Fibroblast of upper back skin (primary cell): ENCODE results near the gene ZNF143.
"Not testable (repeated sequence)": the region's sequence is repeated elsewhere in the genome, so short reads cannot be mapped to it uniquely, and the experiment has no call there.

Source experiments
- DNase-seq: peaks from one replicate; pipeline ENCODE4 v3.0.0-alpha.2; 2013

Gene ZNF143

DNA sequence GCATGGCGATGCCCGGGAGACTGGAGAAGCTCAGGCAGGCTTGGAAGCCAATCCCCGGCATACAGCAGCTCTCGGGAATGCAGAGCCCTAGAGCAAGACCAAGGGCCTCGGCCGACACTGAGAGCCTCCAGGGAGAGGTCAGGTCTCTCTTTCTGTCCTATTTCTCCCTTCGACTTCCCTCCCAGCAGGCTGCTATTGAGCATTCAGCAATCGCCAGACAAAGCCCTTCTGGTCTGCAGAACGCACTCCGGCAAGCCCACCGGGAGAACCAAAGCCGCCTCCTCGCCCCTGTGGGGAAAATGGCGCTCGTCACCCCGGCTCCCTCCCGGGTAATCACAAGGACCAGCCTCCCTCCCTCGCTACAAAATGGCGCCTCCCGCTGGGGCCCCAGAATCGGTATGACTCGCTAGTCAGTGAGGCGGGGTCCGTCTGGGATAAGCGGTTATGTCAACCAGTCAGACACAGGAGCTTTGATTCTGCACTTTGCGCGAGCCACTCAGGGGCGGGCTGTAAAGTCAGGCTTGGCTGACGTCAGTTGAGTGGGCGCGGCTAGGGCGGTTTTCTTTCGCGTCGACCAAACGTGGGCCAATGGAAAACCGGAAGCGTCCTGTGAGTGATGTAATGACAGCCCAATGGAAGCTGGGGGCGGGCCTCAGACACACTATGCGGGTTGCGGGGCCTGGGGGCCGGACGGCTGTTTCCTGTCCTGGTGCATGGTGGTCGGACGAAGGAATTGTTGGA is at the start of gene ZNF143:
Gene ZNF143 (plus strand): TSS at position 691 of the 741 bp plus-strand sequence. CDS start 10,297 bp downstream, outside the sequence.
- peak; percentile 100 for DNase-seq

DNA sequence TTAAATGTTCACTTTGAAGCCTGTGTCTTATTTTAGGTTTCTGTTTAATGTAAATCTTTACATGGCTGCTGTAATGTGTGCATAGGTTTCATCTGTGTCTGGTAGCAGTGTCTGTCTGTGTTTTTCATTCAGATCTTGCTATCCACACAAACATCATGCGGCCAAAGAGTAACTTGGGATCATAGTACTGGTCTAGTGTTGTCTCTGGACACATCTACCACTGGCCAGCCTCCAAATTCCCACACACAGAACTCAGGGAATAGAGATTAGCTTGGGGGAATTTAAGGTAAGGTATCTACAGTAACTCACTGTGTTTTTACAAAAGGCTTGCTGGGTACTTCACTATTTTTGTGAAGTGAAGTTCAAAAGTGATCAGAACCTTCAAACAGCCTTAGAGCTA is 32.1 kb upstream of the ZNF143 start:
- DNase-seq = no peak

DNA sequence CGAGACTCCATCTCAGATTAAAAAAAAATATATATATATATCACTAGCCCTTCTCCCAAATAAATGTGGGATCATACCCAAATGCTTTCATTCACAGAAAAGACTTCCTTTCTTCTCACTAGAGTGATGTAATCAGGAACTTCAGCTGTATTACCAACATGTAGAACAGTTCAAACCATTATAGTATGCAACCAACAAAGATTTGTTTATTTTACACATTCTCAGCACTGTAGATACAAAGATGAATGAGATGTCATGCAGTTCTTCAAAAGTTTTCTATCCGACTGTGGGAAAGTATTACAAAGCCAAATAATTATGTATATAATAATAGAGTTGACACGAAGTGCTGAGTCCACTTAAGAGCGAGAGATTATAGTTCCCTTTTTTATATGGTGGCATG is 22.2 kb upstream of the ZNF143 start:
- DNase-seq = no peak

DNA sequence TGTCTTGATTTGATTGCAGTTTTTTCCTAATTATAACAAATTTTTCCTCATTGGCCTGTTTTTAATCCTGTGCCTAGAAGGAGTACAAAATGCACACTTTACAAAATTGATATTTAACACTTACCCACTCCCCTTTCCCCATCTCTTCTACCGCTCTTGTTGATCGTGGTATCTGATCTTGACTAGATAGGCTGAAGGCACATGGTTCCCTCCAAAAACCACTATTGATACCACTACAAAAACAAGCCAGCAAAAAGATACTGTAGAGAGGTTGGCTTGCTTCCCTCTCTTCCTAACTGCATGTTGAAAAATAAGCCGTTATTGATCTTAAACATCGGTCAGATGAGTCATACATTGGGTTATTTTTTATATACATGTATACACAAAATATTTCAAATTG is 14.6 kb upstream of the ZNF143 start:
- no peak for DNase-seq

DNA sequence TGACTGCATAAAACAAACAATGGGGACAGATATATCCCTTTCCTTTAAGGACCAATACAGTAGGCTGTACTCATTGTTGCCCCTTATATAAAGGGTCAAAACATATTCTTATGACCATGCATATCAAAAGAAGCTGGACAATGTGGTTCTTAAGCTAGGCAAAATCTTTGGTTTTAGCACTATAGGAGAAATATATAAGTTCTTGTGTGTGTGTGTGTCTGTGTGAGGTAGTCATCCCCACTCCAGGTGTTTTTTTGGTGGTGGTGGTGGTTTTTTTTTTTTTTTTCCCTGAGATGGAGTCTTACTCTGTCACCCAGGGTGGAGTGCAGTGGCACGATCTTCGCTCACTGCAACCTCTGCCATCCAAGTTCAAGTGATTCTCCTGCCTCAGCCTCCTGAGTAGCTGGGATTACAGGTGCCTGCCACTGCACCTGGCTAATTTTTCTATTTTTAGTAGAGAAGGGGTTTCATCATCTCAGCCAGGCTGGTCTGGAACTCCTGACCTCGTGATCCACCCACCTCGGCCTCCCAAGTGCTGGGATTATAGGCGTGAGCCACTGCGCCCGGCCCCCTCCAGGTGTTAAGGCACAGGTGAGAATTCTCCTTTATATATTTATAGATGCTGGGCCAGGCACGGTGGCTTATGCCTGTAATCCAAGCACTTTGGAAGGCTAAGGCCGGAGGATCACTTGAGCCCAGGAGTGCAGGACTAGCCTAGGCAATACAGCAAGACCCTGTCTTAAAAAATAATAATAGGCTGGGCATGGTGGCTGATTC is 12.0 kb upstream of the ZNF143 start:
- DNase-seq = no peak

DNA sequence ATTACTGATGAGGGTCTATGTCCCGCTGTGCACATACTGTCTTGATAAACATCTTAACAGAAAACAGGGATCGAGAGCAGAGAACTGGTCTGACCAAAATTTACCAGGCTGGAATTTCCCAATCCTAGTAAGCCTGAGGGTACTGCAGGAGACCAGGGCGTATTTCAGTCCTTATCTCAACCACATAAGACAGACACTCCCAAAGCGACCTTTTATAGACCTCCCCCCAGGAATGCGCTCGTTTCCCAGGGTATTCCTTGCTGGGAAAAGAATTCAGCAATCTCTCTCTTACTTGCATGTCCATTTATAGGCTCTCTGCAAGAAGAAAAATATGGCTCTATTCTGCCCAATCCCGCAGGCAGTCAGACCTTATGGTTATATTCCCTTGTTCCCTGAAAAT is 8.8 kb upstream of the ZNF143 start:
- not testable (repeated sequence) for DNase-seq

DNA sequence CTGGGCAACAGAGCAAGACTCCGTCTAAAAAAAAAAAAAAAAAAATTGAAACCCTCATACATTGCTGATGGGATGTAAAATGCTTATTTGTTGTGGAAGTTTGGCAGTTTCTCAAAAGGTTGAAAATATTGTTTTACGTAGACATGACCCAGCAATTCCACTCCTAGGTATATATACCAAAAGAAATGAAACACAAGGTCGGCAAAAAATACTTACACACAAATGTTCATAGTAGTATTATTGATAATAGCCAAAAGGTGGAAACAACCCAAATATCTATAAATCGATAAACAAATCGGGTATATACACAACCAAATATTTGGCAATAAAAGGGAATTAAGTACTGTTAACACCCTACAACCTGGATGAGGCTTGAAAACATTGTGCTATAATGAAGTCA is 5.1 kb upstream of the ZNF143 start:
- DNase-seq = no peak

DNA sequence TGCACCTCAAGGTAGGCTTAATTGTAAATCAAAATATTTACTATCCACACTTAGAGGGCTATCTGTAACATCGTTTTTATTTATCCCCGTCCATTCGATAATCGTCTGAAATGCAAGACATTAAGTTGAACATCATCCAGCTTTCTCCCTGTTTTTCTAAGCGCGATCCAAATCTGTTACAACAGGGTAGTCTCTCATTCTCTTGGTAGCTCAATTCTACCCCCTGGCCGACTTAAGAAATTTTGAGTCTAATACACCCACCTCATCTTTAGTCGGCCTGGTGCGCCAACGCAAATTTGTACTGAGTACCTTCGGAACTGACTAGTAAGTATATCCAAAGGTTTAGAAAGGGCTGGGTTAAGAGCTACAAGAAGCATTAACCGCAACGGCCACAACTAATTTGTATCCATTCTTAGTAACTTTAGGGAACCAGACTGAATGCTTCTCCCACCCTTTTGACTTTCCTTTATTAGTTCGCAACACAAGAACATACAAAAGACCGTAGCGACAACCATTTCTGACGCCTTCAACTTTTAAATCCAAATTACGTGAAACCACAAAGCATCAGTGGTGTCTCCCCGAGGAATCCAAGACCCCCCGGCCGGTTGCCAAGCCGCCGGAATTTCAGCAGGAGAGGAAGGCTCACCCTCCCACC is 1.0 kb upstream of the ZNF143 start:
- peak; percentile 81 for DNase-seq

DNA sequence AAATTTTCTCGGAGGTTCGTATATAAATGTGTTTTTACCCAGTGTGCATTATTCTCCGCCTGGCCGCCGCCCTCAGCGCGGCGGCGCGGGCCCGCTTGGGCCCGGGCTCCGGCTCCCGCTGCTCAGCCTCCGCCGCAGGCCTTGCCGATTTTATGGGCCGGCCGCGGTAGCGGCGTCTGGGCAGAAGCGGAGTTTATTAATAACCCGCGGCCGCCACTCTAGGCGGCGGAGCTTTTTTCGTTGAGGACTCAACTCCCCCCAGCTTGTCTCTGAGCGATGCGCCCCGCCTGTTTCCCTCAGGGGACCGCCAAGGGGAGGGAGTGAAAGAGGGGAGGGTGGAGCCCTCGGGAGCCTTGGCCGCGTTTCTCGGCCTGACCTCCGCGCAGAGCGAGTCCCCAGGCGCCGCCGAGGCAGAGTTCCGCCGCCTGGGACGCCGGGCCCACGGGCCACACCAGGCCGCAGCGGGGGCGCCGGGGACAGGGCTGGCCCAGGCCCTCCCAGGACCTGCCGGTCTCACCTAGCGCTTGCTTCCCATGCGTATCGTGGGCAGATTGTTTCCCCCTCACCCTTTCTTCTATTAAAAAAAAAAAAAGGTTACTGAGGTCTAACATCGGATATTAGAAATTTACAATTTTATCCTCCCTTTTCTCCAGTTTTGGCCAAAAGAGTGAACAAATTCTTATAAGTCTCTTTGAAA is 399 bp downstream of the ZNF143 start:
- peak; percentile 94 for DNase-seq

DNA sequence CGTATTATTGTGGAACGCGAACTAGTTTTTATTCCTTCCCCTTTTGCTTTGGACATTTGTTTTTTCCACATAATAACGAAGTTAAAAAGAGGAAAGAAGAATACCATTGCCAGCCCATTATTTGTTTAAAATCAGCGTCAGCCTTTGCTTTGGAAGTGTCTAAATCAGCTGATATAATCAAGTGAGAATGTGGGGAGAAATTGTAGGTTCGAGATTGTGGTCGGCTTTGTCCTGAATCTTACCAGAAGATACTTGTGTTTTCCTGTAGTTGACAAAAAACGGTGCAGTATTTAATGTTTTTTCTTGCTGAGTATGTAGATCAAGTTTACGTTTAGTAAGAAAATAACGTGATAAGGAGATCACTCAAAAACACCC is 935 bp downstream of the ZNF143 start:
- DNase-seq = peak; percentile 22

DNA sequence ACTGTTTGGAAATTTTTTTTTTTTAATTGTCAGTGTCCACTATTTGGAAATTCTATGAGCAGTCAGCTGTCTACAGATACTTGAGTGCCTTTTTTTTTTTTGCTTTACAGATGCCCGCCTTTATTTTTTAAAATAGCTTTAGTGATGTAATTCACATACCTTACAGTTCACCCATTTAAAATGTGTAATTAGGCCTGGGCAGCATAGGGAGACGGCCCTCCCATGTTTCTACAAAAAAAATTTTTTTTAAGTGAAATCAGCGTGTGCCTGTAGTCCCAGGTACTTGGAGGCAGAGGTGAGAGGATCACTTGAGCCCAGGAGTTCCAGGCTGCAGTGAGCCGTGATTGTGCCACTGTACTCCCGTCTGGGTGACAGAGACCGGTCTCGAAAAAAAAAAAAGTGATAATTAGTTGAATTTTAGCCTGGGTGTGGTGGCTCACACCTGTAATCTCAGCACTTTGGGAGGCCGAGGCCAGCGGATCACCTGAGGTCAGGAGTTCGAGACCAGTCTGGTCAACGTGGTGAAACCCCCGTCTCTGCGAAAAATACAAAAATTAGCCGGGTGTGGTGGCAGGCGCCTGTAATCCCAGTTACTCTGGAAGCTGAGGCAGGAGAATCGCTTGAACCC is 1.5 kb downstream of the ZNF143 start:
- peak; percentile 14 for DNase-seq

DNA sequence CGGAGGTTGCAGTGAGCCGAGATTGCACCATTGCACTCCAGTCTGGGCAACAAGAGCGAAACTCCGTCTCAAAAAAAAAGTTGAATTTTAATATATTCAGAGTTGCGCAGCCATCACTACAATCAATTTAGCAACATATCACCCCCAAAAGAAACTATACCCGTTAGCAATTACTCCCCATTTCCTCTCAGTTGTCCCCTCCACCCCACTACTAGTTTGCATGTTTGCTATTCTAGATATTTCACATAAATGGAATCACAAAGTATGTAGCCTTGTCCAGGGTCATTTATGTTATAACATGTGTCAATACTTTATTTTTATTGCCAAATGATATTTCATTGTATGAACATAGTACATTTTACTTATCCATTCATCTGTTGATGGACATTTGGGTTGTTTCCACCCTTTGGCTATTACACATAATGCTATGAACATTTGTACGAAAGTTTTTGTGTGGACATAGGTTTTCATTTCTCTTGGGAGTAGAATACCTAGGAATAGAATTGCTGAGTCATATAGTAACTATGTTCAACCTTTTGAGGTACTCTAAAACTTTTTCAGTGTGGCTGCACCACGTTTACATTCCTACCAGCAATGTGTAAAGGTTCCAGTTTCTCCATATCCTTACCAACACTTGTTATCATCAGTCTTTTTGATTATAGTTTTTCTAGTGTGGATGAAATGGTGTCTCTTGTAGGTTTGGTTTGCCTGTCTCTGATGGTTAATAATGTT is 2.2 kb downstream of the ZNF143 start:
- peak; percentile 23 for DNase-seq

DNA sequence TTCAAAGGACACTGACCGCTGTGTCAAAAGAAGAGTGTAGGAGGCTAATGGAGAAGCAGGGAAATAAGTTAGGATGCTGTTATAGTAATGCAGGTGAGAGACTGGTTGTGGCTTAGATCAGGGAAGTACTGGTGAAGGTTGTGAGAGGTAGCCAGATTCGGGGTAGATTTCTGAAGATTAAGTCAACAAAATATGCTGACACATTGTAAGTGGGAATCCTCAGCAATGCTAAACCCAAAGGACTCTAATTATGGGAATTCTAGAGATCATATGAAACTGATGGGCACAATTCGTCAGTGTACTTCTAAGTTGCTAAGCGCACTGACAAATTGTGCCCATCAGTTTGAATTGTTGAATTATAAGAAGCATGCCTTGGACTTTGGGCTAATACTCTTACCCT is 10.0 kb downstream of the ZNF143 start:
- DNase-seq = no peak

DNA sequence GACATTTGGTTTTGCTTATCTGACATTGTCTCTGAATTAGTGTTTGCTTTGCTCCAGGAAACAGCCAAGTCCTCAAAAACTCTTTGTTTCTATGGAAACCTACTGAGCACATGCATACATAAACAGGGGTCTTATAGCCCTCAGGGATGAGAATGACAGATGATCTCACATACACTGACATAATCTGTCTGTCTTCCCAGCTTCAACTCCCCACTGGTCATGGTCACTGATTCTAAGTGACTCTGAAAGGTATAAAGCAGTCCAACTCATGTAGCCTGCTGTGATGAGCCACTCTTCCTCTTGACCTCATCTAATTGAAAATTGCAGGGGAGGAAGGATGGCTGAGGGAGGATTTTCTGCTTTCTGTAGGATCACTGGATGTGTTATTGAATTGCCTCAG is 12.6 kb downstream of the ZNF143 start:
- no peak for DNase-seq

DNA sequence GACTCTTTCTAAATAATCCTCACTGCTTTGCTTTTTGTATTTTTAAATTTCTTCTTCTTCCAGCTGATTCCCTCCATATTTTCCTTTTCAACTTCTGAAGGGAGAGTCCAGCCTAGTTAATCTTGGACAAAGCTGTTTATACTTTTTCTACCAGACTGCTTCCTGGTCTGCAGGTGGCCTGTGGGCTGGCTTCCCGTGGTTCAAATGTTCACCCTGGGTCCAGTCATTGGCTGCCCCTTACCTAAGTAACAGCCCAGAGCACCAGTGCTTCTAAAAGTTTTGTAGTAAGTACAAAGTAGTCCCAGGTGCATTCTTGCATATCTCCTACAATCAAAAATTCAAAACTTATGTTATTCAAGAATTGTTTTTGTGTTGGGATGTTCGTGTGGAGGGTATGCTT is 19.1 kb downstream of the ZNF143 start:
- DNase-seq = no peak

DNA sequence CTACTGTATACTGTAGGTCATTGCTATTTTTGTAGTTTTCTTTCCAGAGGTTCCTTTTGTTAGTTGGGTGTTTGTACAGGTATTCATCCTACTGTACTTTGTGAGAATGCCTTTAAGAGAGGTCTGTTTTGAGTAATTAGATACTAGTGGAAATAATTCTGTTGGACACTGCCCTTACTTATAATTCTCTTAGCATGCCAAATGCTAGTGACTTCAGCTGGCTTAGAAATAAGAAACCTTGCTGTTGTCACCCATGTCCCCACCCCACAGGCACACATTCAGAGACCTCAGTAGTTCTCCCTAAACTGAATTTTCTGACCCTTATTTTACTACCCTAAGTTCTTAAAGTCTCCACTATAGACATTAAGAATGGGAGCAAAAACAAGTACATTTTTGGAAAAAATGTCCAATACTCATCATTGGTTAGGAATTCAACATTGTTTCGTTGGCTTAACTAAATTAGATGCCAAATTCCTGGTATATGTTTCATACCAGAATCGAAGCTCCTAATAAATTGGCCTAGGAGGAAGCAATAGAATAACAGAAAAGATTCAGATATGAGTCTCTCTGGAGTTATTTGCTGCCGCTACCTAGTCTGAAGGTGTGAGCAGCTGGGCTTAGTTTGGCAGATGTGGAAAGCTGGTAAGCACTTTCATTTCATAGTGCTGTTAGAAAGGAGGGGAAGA is 28.4 kb downstream of the ZNF143 start:
- peak; percentile 86 for DNase-seq

DNA sequence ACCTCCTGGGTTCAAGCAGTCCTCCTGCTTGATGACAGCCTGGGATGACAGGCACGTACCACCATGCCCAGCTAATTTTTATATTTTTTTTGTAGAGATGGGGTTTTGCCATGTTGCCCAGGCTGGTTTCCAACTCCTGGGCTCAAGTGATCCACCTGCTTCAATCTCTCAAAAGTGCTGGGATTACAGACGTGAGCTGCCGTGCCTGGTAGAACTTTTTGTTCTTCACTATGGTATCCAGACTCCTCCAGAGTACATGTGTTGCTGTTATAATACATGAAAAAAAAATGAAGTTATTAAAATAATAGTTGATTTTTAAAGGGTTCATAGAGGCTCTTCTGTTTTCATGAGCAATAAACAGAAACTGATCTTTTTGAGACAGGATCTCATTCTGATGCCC is 29.6 kb downstream of the ZNF143 start:
- DNase-seq = no peak

DNA sequence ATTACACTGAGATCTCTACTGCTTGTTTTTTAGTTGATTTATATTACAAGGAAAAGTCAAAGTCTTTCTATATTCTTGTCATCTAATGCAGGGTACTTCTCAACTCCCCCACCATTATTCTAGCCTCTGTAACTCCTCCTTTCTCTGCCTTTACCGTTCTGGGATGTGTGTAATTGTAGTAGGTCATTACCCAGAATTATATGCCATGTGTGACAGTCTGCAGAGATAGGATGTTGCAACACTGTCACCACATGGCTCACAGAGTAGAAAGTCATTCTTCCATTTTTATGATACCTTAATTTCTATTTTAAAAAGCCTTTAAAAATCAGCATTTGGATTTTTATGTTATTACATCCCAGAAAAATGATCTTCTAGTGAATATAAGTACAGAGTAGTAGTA is 32.7 kb downstream of the ZNF143 start:
- no peak for DNase-seq

DNA sequence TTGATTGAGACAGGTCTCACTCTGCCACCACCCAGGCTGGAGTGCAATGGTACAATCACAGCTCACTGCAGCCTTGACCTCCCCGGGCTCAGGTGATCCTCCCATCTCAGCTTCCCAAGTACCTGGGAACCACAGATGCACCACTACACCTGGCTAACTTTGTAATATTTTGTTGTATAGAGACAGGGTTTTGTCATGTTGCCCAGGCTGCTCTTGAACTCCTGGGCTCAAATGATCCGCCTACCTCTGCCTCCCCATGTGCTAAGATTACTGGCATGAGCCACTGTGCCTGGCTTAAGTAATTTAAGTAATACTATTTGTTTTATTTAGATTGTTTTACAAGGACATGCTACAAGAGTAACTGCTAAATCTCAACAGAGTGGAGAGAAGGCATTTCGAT is 33.5 kb downstream of the ZNF143 start:
- DNase-seq = no peak

DNA sequence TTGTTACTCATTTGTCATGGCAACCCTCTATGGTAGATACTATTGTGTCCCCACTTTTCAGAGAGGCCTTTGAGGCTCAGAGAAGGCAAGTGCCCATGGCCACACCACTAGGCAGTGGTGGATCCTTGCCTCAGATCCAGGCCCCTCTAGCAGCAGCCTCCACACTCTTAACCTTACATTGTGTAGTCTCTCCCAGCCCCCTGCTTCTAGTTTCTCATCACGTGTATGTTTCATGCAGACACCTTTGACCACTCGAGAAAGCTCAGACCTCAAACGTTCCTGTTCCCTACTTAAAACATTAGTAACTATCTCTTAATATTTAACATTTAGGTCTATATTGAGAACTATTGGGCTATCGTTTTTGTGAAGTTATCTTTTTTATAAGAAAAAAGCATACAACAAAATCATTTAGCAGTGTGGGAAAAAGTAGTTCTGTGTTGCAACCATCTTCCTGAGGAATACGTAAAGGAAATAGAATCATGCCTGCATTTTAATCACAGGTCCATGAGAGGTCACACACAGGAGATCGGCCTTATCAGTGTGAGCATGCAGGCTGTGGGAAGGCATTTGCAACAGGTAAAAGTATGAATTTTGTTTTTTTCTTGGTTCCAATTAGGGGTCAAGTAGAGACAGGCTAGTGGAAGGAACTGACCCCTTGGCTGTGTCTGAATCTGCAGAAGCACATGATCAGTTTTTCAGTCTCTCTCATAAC is 35.1 kb downstream of the ZNF143 start:
- no peak for DNase-seq
